Caco-2 (cell line): ENCODE measurements around the gene KLHDC7B. TPM values are rescaled to one million over a fixed set of nuclear protein-coding genes. Genes with fewer than 3 reads are reported as not detected.

Experiments used
- BruUV-seq: library from RNA; stranded (reverse); fragments of 400-500 nt; replicated peaks from 2 replicates; lab custom pipeline; 2021; lab: Mats Ljungman, UMichigan
- CTCF ChIA-PET: fragments of 300-600 bp; sonication (Branson Sonifier 250); formaldehyde crosslinking; loops from one replicate; lab custom pipeline; 2022; ENCODE audit warnings: antibody characterized with exemption; lab: Charles Lee
- POLR2A ChIA-PET: fragments of 300-600 bp; sonication (Branson Sonifier 250); formaldehyde crosslinking; loops from one replicate; lab custom pipeline; 2022; ENCODE audit warnings: antibody characterized with exemption; lab: Charles Lee
- DNase-seq, 2 experiments: peaks; one replicate each; pipeline versions ENCODE4 v3.0.0 to v3.0.0-alpha.2; 2020 to 2022
- H3K27me3 ChIP-seq: replicated peaks from 2 replicates; pipeline ENCODE4 v1.6.0; 2011; ENCODE audit warnings: low read length; ENCODE audit not compliant: control insufficient read depth, insufficient read depth
- H3K36me3 ChIP-seq: 2 replicates; pipeline ENCODE4 v1.5.1; 2011; ENCODE audit warnings: low read length; ENCODE audit not compliant: control insufficient read depth, insufficient read depth
- H3K4me1 ChIP-seq: fragments of 250-450 bp; sonication (Bioruptor Pico); 2 replicates; pipeline ENCODE4 v1.5.1; 2020; ENCODE audit warnings: mild to moderate bottlenecking
- H3K4me3 ChIP-seq: 2 replicates; pipeline ENCODE4 v1.5.1; 2011; ENCODE audit warnings: low read depth, mild to moderate bottlenecking, control low read depth, low read length
- H3K9me3 ChIP-seq: fragments of 250-450 bp; sonication (Bioruptor Pico); 2 replicates; pipeline ENCODE4 v1.5.1; 2020; ENCODE audit warnings: mild to moderate bottlenecking, moderate library complexity
- H3K27ac Mint-ChIP-seq: one replicate; pipeline ENCODE4 v1.8.0; 2022; ENCODE audit warnings: mixed read lengths; ENCODE audit not compliant: unreplicated experiment
- H3K27me3 Mint-ChIP-seq: one replicate; pipeline ENCODE4 v1.8.0; 2022; ENCODE audit warnings: mixed read lengths; ENCODE audit not compliant: insufficient read depth, unreplicated experiment
- H3K36me3 Mint-ChIP-seq: one replicate; pipeline ENCODE4 v1.8.0; 2022; ENCODE audit warnings: mild to moderate bottlenecking, mixed read lengths; ENCODE audit not compliant: insufficient read depth, unreplicated experiment
- H3K4me1 Mint-ChIP-seq: one replicate; pipeline ENCODE4 v1.8.0; 2022; ENCODE audit warnings: low read depth, mixed read lengths; ENCODE audit not compliant: unreplicated experiment
- H3K4me3 Mint-ChIP-seq: one replicate; pipeline ENCODE4 v1.8.0; 2022; ENCODE audit warnings: mild to moderate bottlenecking, moderate library complexity, mixed read lengths; ENCODE audit not compliant: unreplicated experiment
- H3K9me3 Mint-ChIP-seq: one replicate; pipeline ENCODE4 v1.8.0; 2022; ENCODE audit warnings: mixed read lengths; ENCODE audit not compliant: unreplicated experiment
- CTCF ChIP-seq, 2 experiments: fragments of 200-600 bp in 1 of 2; IDR thresholded peaks; 1 replicate in 1 of 2; 2 replicates in 1 of 2; pipeline versions ENCODE4 v1.5.1 to v1.8.0; 2011 to 2022; ENCODE audit warnings: antibody characterized with exemption in 1 of 2, control low read depth in 1 of 2, inconsistent platforms in 1 of 2, low read depth in 1 of 2, low read length in 1 of 2, mild to moderate bottlenecking in 1 of 2, moderate library complexity in 1 of 2; ENCODE audit not compliant: insufficient read depth in 1 of 2, severe bottlenecking in 1 of 2, unreplicated experiment in 1 of 2
- intact Hi-C: fragments of 100-400 bp; cut with micrococcal nuclease; formaldehyde crosslinking; loops from one replicate; pipeline ENCODE4 v1.10.0; 2022; ENCODE audit not compliant: unreplicated experiment
- total RNA-seq: library from RNA; stranded (reverse); gene quantifications from 2 replicates; pipeline ENCODE4 v1.2.3, GENCODE V29; 2022

Gene KLHDC7B
- total RNA-seq, 1 experiment from 2014 or later, result 2.0 TPM

- Mint-ChIP-seq H3K9me3 (no peaks in the 10 kb centered on the region), H3K27ac (no peak overlapping the region), H3K36me3 (peaks cover 4% of the 10 kb centered on the region), H3K4me3 (no peak overlapping the region), H3K27me3 (peaks cover 6% of the 10 kb centered on the region), H3K4me1 (no peaks in the 10 kb centered on the region)
- H3K4me1 ChIP-seq, result peaks cover 21% of the 10 kb centered on the region
- CTCF ChIA-PET, result no interaction called here
- TF ChIP-seq CTCF (IDR thresholded peaks at IDR 0.05; ENCODE audit: insufficient read depth in 1 of 2, low read depth in 1 of 2, low read length in 1 of 2, severe bottlenecking in 1 of 2, unreplicated experiment in 1 of 2), result no peak
- no peak overlapping the region for H3K4me3 ChIP-seq
- DNase-seq, result peak in 1 of 2 experiments; percentile 12
- H3K36me3 ChIP-seq, result no peaks in the 10 kb centered on the region
- intact Hi-C loops, result no loop called here
- H3K9me3 ChIP-seq, result no peaks in the 10 kb centered on the region
- POLR2A ChIA-PET, result no interaction called here
- H3K27me3 ChIP-seq, result no peaks in the 10 kb centered on the region
- BruUV-seq, result no TSS peak
These were observed 40.7 kb downstream of the KLHDC7B start for GRCh38 chr22:50586416-50586815.

- no TSS peak for BruUV-seq
- no peaks in the 10 kb centered on the region for H3K4me1 Mint-ChIP-seq
- peak in 1 of 2 experiments; percentile 27 for DNase-seq
- no peaks in the 10 kb centered on the region for H3K9me3 Mint-ChIP-seq
- CTCF ChIA-PET, result no interaction called here
- POLR2A ChIA-PET, result interaction anchor here (0.5 kb wide), 1 partner anchor 82 kb away, joined by 9 read pairs; no protein-coding TSS in a partner anchor
- intact Hi-C loops, result no loop called here
- no peak for TF ChIP-seq CTCF (IDR thresholded peaks at IDR 0.05; ENCODE audit: insufficient read depth in 1 of 2, low read depth in 1 of 2, low read length in 1 of 2, severe bottlenecking in 1 of 2, unreplicated experiment in 1 of 2)
- H3K4me3 ChIP-seq, result no peak overlapping the region
- no peaks in the 10 kb centered on the region for H3K9me3 ChIP-seq
- H3K4me1 ChIP-seq, result peaks cover 18% of the 10 kb centered on the region
- H3K36me3 Mint-ChIP-seq, result peaks cover 4% of the 10 kb centered on the region
- peaks cover 6% of the 10 kb centered on the region for H3K27me3 Mint-ChIP-seq
- H3K27ac Mint-ChIP-seq, result no peak overlapping the region
- no peaks in the 10 kb centered on the region for H3K36me3 ChIP-seq
- H3K4me3 Mint-ChIP-seq, result no peak overlapping the region
- H3K27me3 ChIP-seq, result no peaks in the 10 kb centered on the region
These were observed 41.7 kb downstream of the KLHDC7B start for GRCh38 chr22:50587407-50587806.

DNA sequence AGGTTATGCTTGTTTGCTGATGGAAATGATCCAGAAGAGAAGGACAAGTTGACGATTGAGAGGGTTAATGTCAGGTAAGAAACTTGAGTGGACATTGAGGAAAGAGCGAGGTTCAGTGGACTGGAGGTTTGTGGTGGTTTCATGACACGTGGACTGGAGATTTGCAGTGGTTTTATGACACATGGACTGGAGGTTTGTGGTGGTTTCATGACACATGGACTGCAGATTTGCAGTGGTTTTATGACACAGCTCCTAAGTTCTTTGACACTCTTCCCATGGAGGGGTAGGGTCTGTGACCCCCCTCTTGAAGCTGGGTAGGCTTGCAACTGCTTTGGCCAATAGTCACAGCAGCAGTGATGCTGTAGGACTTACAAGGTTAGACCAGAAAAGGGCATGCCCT is 49.5 kb downstream of the KLHDC7B start:
- intact Hi-C loops, result no loop called here
- Histone ChIP-seq H3K4me3 (no peak overlapping the region), H3K27me3 (no peaks in the 10 kb centered on the region), H3K36me3 (no peaks in the 10 kb centered on the region), H3K9me3 (no peaks in the 10 kb centered on the region), H3K4me1 (peaks cover 5% of the 10 kb centered on the region)
- ChIA-PET CTCF (no interaction called here), POLR2A (no interaction called here)
- H3K9me3 Mint-ChIP-seq, result no peaks in the 10 kb centered on the region
- no peak overlapping the region for H3K4me3 Mint-ChIP-seq
- no peak for DNase-seq
- no TSS peak for BruUV-seq
- H3K27me3 Mint-ChIP-seq, result peaks cover 9% of the 10 kb centered on the region
- no peaks in the 10 kb centered on the region for H3K36me3 Mint-ChIP-seq
- H3K4me1 Mint-ChIP-seq, result peaks cover 7% of the 10 kb centered on the region
- H3K27ac Mint-ChIP-seq, result no peak overlapping the region
- TF ChIP-seq CTCF (IDR thresholded peaks at IDR 0.05; ENCODE audit: insufficient read depth in 1 of 2, low read depth in 1 of 2, low read length in 1 of 2, severe bottlenecking in 1 of 2, unreplicated experiment in 1 of 2), result no peak
